Spinal cord (tissue), 10 donors: Measurements from ENCODE around the gene PRDM5. TPM values are rescaled to one million over a fixed set of nuclear protein-coding genes. Genes with fewer than 3 reads are reported as not detected.

ENCODE experiments used
- DNase-seq, 6 donors: peaks; one replicate each; pipeline versions ENCODE4 v3.0.0 to v3.0.0-alpha.2; 2013 to 2015; ENCODE audit warnings: low spot score in 6 of 6, low read depth in 4 of 6
- H3K27ac ChIP-seq: one replicate; pipeline ENCODE4 v1.5.1; 2013; ENCODE audit warnings: low read depth, low read length, control low read depth
- H3K27me3 ChIP-seq: one replicate; pipeline ENCODE4 v1.6.1; 2013; ENCODE audit warnings: low read length; ENCODE audit not compliant: control insufficient read depth, insufficient read depth
- H3K36me3 ChIP-seq: one replicate; pipeline ENCODE4 v1.6.1; 2013; ENCODE audit warnings: low read length; ENCODE audit not compliant: control insufficient read depth, insufficient read depth
- H3K4me1 ChIP-seq: one replicate; pipeline ENCODE4 v1.6.1; 2013; ENCODE audit warnings: low read length; ENCODE audit not compliant: control insufficient read depth, insufficient read depth
- H3K4me3 ChIP-seq: one replicate; pipeline ENCODE4 v1.5.1; 2013; ENCODE audit warnings: low read depth, low read length, control low read depth
- H3K9me3 ChIP-seq: one replicate; pipeline ENCODE4 v1.6.1; 2013; ENCODE audit warnings: low read length; ENCODE audit not compliant: control insufficient read depth, insufficient read depth
- WGBS: methylation state at CpG from one replicate; pipeline ENCODE4 v1.1.5; 2013; ENCODE audit warnings: missing lambda C conversion rate; ENCODE audit not compliant: insufficient coverage; 5-methylcytosine and 5-hydroxymethylcytosine counted together
- long read RNA-seq, 4 donors: transcript quantifications; one replicate each; lab custom pipeline, GENCODE V29; 2026
- polyA plus RNA-seq, 2 donors: library from polyadenylated mRNA; unstranded; fragments of 120-200 nt; gene quantifications; one replicate each; pipeline ENCODE4 v1.2.1, GENCODE V29; 2013; ENCODE audit not compliant: insufficient read length in 2 of 2
- total RNA-seq, 2 donors: library from RNA; depleted of rRNA in 1 of 2; stranded (reverse); fragments of 120-200 nt in 1 of 2; fragments of >200 nt in 1 of 2; gene quantifications; one replicate each; pipeline versions ENCODE4 v1.2.3 to v1.2.4, GENCODE V29; 2013 to 2014
- donor health status: healthy.

PRDM5 gene
- total RNA-seq (10 to 100 TPM; 53.0 to 57.1 TPM), polyA plus RNA-seq (10 to 100 TPM; 10.5 to 14.4 TPM)
- long read RNA-seq, donor 1, partial matches to known transcripts = 0 of 1 reads
- long read RNA-seq, donor 1, other reads (novel, unspliced or antisense) = 0 of 1 reads
- long read RNA-seq, donor 2, partial matches to known transcripts = 0 of 1 reads
- long read RNA-seq, donor 2, other reads (novel, unspliced or antisense) = 0 of 1 reads
- long read RNA-seq, donor 3, partial matches to known transcripts = 0 of 2 reads
- long read RNA-seq, donor 3, other reads (novel, unspliced or antisense) = 0 of 2 reads
- long read RNA-seq, donor 4, partial matches to known transcripts = 0 of 4 reads
- long read RNA-seq, donor 4, other reads (novel, unspliced or antisense) = 0 of 4 reads

DNA sequence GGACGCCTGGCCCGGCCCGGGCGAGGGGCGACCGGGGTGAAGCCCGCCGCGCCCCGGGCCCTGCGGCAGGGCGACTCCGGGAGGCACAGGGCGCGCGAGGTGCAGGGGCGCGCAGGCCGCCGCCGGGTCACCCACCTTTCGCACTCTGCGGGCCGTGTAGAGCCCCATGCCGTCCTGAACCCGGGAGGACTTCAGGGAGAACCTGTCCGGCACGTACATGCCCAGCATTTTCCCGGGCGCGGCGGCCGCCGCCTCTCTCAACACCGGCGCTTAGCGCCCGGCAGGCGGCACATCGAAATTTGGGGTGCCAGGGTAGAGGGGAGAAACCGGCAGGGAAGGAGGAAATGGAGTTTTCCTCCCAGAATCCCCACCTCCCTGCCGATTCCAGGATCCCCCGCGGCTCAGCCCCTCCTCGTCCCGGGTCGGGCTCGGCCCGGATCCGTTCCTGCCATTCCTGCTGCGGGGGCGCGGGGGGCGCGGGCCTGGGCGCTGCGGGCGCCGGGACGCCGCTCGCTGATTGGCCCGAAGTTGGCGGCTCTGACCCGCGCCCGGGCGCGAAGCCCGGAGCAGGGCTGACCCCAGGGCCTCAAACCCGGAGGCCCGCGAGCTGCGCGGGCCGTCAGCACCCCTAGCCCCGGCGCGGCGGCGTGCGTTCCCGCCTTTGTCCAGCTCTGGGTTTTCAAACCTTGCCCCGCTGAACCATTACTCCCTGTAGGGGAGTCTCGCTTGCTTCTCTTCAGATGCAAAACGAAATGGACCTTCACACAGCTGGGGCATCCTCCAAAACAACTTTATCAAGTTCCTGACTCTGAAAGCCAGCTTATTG, at the start of gene PRDM5:
PRDM5 (minus strand) TSS at position 346 of the 826 bp plus-strand sequence; CDS start at position 228, 118 bp downstream.
- H3K27ac ChIP-seq = peak within 1 kb of the TSS; percentile 92
- H3K4me1 ChIP-seq = no peaks in the 10 kb centered on the region
- no peaks in the 10 kb centered on the region for H3K36me3 ChIP-seq
- WGBS = under 1% methylated on average over 84 of the region's 86 CpGs
- peak; percentile 39 to 80 (median 54) for DNase-seq
- no peaks in the 10 kb centered on the region for H3K9me3 ChIP-seq
- peak within 1 kb of the TSS; percentile 83 for H3K4me3 ChIP-seq
- H3K27me3 ChIP-seq = no peaks in the 10 kb centered on the region

DNA sequence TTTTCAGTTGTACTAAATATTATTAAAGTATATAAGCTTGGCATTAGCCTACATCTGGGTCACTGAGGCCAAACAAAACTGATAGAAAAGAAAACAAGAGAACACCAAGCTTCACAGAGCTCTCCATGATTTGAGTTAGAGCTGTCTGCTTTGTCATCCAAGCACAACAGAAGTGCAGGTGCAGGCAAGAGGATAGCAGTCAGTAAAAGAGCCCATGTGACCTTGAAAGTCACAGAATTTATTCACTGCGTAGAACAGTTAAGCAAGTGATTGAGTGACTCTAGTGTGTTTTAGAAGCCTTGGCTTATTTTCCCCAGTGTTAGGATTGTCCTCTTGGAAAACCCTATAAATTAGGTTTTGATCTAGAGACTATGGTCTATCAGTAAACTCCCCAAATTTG, 49.4 kb upstream of the PRDM5 start:
- Histone ChIP-seq H3K9me3 (no peaks in the 10 kb centered on the region), H3K27ac (no peak overlapping the region), H3K36me3 (no peaks in the 10 kb centered on the region), H3K4me3 (no peak overlapping the region), H3K4me1 (no peaks in the 10 kb centered on the region), H3K27me3 (no peaks in the 10 kb centered on the region)
- WGBS = no CpG with 5 or more reads among the region's 1 CpG
- peak in 2 of 6 donors; percentile 23 to 32 for DNase-seq

DNA sequence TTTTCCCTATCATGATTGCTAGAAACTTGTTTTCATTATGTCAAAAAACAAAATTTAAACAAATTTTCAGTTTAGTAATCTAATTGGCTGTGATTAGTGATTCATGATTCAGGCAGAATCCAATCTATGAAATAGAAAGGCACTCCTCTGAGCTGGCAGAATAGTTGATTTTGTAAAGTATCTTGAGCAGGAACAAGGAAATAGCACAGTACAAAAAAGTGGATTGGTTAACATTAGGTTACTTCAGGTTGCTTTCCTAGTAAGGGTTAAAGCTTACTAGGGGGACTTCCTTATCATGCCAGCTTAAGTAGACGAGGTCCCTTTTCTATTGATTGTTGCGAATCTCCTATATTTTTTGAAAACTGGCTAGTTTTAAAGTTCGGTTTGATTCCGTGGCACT, 43.4 kb upstream of the PRDM5 start:
- Histone ChIP-seq H3K36me3 (no peaks in the 10 kb centered on the region), H3K27ac (no peak overlapping the region), H3K9me3 (no peaks in the 10 kb centered on the region), H3K27me3 (no peaks in the 10 kb centered on the region), H3K4me3 (no peak overlapping the region), H3K4me1 (no peaks in the 10 kb centered on the region)
- 75% methylated on average over 4 of the region's 4 CpGs for WGBS
- no peak for DNase-seq

DNA sequence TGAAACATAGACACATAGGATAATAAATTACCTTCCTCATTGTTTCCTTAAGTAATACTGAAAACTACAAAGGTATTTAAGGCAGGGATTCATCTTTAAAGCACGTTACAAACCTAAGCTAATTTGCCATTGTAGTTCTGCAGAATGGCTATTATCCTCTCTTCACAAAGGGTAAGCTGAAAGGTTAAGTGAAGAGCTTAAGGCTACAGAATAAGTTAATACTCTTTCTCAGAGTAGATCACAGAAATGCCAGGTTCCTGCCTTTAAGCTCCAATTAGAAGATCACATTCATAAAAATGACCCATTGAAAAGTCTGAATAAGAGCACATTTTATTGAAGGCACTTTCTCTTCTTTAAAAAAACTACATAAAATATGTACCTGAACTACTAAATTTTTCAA, 42.1 kb upstream of the PRDM5 start:
- peak in 1 of 6 donors; percentile 5 for DNase-seq
- WGBS = no CpG with 5 or more reads among the region's 1 CpG
- H3K27me3 ChIP-seq = no peaks in the 10 kb centered on the region
- no peaks in the 10 kb centered on the region for H3K4me1 ChIP-seq
- no peak overlapping the region for H3K4me3 ChIP-seq
- no peaks in the 10 kb centered on the region for H3K9me3 ChIP-seq
- no peaks in the 10 kb centered on the region for H3K36me3 ChIP-seq
- H3K27ac ChIP-seq = no peak overlapping the region

DNA sequence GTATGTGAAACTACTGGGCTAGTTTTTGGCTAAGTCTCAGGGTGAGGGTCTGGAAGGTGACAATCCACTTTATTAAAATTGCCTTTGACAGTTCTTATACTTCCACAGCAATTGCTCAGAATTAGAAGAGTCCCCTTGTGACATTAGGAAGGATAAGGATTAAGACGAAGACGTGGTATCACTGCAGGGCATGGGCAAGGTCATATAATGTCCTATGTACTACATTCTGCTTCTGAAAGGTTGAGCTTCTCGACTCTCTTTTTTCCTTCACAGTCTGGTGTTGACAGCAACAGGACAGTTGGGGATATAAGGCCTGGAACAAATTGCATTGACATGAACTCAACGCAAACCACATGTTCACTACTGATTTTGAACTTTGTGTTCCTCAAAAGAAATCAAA, 40.9 kb upstream of the PRDM5 start:
- H3K36me3 ChIP-seq = no peaks in the 10 kb centered on the region
- no peaks in the 10 kb centered on the region for H3K27me3 ChIP-seq
- H3K4me1 ChIP-seq = no peaks in the 10 kb centered on the region
- DNase-seq = no peak
- H3K27ac ChIP-seq = no peak overlapping the region
- H3K9me3 ChIP-seq = no peaks in the 10 kb centered on the region
- 73% methylated on average over 3 of the region's 4 CpGs for WGBS
- H3K4me3 ChIP-seq = no peak overlapping the region

DNA sequence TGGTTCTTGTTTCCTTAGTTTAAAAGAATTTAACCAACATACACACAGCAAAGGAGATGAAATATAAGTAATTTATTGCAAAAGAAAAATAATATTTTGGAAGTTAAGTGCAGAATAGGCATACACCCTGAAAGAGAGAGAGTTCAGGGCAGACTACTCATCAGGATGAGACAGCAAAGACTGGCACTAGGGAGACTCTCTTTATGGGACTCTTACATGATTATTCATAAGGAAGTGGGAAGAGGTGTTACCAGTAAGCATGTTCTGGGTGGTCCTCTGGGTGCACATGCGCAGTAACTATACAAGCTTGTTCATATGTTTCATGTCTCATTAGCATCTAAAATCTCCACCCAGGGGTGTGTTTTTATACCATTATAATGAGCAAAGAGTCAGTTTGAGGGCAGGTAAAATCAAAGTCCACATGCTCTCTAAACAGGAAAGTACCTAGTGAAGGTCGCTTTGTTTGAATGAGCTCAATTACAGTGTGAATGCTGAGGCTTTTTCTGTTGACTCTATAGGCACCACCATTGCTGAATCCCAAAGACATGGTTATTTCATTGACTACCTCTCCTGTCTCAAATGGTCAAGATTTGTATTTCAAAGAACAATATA, 38.2 kb upstream of the PRDM5 start:
- no CpG with 5 or more reads among the region's 2 CpGs for WGBS
- Histone ChIP-seq H3K27ac (no peak overlapping the region), H3K36me3 (no peaks in the 10 kb centered on the region)

DNA sequence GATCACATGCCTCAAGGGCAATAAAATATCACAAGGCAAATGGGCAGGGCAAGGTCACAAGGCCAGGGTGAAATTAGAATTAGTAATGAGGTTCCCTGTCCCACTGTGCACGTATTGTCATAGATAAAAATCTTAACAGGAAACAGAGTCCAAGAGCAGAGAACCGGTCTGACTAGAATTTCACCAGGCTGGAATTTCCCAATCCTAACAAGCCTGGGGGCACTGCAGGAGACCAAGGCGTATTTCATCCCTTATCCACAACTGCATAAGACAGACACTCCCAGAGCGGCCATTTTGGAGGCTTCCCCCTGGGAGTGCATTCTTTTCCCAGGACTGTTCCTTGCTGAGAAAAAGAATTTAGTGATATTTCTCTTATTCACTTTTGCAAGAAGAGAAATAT, 25.9 kb upstream of the PRDM5 start:
- 100% methylated on average over 1 of the region's 4 CpGs for WGBS
- Histone ChIP-seq H3K4me1 (no peaks in the 10 kb centered on the region), H3K27ac (no peak overlapping the region), H3K27me3 (no peaks in the 10 kb centered on the region), H3K4me3 (no peak overlapping the region), H3K9me3 (peaks cover under 1% of the 10 kb centered on the region), H3K36me3 (no peaks in the 10 kb centered on the region)
- DNase-seq = no peak

More for the DNA sequence above, 38.2 kb upstream of the PRDM5 start:
- Histone ChIP-seq H3K9me3 (no peaks in the 10 kb centered on the region), H3K27me3 (no peaks in the 10 kb centered on the region), H3K4me1 (no peaks in the 10 kb centered on the region), H3K4me3 (no peak overlapping the region)
- no peak for DNase-seq

DNA sequence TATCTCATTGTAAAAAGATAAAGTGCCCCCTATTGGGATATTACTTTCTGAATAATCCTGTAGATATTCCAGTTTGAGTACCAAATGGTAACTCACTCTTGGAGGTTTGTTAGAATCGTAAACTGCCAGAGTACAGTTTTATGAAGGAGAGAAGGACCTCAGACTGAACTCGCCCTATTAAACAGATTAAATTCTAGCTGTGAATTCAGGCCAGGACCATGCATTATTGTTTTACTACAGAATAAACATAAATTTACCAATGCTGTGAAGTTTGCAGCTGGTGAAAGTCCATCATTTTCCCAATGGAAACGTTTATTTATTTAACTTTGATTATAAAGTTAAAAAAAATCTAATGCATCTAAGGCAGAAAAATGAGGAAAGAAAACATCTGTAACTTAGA, 20.2 kb upstream of the PRDM5 start:
- Histone ChIP-seq H3K36me3 (no peaks in the 10 kb centered on the region), H3K4me1 (no peaks in the 10 kb centered on the region)
- no CpG with 5 or more reads among the region's 3 CpGs for whole genome bisulfite sequencing

DNA sequence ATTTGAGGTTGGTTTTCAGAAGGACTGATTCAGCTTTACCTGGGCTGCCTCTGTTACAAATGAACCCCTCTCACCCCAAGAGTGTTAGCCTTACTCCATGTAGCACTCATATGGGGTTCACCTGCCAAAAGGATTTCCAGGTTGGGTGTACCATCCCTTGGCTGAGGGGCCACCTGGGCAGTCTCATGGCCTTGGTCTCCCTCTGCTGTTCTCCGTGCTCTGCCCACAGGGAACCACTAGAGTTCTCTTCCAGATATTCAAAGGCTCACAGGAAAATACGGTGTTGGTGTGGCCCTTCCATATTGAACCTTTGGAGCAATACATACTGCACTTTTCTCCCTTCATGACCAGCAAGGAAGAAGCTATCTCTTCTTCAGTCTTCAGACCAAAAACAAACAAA, 18.0 kb upstream of the PRDM5 start:
- no peak overlapping the region for H3K4me3 ChIP-seq

More for the DNA sequence above, 20.2 kb upstream of the PRDM5 start:
- Histone ChIP-seq H3K27me3 (no peaks in the 10 kb centered on the region), H3K4me3 (no peak overlapping the region), H3K27ac (no peak overlapping the region), H3K9me3 (no peaks in the 10 kb centered on the region)
- DNase-seq = no peak

More for the DNA sequence above, 18.0 kb upstream of the PRDM5 start:
- DNase-seq = no peak
- no peaks in the 10 kb centered on the region for H3K4me1 ChIP-seq
- no peak overlapping the region for H3K27ac ChIP-seq
- no peaks in the 10 kb centered on the region for H3K36me3 ChIP-seq
- no peaks in the 10 kb centered on the region for H3K27me3 ChIP-seq
- H3K9me3 ChIP-seq = peaks cover 2% of the 10 kb centered on the region
- WGBS = 95% methylated on average over 2 of the region's 2 CpGs
